ENCODE results near the gene P2RX2. TPM values are rescaled to one million over a fixed set of nuclear protein-coding genes. Genes with fewer than 3 reads are reported as not detected.

Gene P2RX2
- total and polyA plus RNA-seq, 4 donors, result not detected

DNA sequence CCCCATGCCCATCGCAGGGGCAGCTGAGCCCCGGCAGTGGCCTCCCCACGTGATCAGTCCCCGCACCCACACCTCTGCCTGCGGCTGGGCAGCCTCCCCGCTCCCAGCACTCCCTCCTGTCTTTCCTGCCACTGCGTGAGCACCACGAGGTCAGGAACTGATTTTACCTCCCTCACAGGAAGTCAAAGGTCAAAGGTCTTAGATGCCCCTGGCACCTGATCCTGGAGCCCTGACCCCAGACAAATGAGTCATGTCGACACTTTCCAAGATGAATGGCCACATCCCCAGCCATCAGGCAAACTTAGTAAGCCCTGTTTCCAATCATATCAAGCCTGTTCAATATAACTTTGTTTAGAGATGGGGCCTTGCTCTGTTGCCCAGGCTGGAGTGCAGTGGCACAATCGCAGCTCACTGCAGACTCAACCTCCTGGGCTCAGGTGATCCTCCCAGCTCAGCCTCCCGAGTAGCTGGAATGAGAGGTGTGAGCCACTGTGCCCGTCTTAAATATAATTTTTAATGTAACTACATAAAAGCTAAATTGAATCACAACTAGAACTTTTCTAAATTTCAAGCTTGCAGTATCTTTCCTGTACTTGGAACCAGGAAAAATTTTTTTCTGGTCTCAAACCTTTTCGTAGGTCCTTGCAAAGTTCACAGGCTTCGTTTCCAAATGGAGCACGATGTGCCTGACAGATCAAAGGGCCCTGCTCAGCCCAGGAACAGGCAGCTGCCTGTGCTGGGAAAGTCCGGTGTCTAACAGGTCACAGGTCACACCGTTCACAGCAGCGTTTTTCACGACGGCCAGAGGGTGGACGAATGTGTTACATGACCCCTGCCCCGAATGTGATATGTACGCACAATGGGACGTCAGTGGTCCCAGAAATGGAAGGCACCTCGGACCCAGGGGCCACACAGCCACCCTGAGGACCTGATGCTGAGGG is 10.1 kb upstream of the P2RX2 start (continued):
- TF ChIP-seq, protein P1, sequence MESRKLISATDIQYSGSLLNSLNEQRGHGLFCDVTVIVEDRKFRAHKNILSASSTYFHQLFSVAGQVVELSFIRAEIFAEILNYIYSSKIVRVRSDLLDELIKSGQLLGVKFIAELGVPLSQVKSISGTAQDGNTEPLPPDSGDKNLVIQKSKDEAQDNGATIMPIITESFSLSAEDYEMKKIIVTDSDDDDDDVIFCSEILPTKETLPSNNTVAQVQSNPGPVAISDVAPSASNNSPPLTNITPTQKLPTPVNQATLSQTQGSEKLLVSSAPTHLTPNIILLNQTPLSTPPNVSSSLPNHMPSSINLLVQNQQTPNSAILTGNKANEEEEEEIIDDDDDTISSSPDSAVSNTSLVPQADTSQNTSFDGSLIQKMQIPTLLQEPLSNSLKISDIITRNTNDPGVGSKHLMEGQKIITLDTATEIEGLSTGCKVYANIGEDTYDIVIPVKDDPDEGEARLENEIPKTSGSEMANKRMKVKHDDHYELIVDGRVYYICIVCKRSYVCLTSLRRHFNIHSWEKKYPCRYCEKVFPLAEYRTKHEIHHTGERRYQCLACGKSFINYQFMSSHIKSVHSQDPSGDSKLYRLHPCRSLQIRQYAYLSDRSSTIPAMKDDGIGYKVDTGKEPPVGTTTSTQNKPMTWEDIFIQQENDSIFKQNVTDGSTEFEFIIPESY (IDR thresholded peaks at IDR 0.05), result peak; percentile 44
- TF ChIP-seq EGR1 (IDR thresholded peaks at IDR 0.05; ENCODE audit: low read depth in 2 of 2), result peak in 1 of 2 donors; percentile 45
- TF ChIP-seq YY1 (IDR thresholded peaks at IDR 0.05), result peak; percentile 70
- TF ChIP-seq HNF4A (conservative IDR thresholded peaks at IDR 0.05), result peak; percentile 81 to 86
- TF ChIP-seq RXRA (IDR thresholded peaks at IDR 0.05), result peak; percentile 93

DNA sequence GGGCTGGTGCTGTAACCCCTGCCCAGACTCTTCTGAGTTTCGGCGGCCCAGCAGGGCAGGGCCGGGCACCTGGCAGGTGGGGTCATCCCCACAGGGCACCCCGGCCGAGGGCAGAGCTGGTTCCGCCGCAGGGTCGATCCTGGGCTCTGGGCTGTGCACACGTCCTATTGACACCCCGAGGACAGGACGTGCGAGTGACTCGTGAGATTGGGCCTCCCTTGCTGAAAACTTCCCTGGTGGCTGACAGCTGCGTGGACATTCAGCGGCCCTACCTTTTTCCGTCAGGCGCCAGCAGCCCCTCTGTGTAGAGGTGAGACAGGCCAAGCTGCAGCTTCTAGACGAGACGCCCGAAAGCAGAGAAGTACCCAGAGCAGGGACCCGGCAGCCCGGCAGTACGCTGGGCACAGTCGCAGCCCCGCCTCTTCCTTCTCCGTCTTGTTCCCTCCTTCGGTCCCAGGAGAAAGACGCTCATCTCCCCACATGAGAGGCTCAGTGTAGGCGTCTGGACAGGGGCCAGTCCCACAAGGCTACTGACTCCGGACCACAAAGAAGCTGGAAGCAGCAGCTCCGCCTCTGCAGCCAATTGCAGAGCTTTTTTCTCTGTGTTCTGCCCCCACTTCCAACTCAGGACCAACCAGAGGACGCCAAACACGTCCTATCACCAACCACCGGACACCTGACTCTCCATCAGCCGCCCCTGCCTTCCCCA is 8.4 kb upstream of the P2RX2 start, which contains the start of gene LRCOL1:
Gene LRCOL1 (minus strand): TSS at position 532 of the 709 bp plus-strand sequence. CDS start 4,331 bp downstream, outside the sequence.
- no peak within 1 kb of the TSS for H3K9ac ChIP-seq (ENCODE audit: low read depth in 1 of 2, low read length in 2 of 2)
- H3K36me3 ChIP-seq (ENCODE audit: control insufficient read depth in 4 of 4, insufficient read depth in 3 of 4, low read depth in 1 of 4, low read length in 3 of 4), result no peaks in the 10 kb centered on the region
- peaks cover 14 to 47% (median 25%) of the 10 kb centered on the region in 4 donors for H3K4me1 ChIP-seq (ENCODE audit: control insufficient read depth in 4 of 4, insufficient read depth in 4 of 4, low read length in 3 of 4)
- no peak within 1 kb of the TSS for H3K4me3 ChIP-seq (ENCODE audit: low read depth in 1 of 3, low read length in 3 of 3)
- no peak for TF ChIP-seq RXRA (IDR thresholded peaks at IDR 0.05)
- TF ChIP-seq EGR1 (IDR thresholded peaks at IDR 0.05; ENCODE audit: low read depth in 2 of 2), result no peak
- TF ChIP-seq FOXA2 (IDR thresholded peaks at IDR 0.05), result no peak
- TF ChIP-seq HNF4A (conservative IDR thresholded peaks at IDR 0.05), result no peak
- TF ChIP-seq FOXA1 (IDR thresholded peaks at IDR 0.05), result no peak
- TF ChIP-seq, protein P2, sequence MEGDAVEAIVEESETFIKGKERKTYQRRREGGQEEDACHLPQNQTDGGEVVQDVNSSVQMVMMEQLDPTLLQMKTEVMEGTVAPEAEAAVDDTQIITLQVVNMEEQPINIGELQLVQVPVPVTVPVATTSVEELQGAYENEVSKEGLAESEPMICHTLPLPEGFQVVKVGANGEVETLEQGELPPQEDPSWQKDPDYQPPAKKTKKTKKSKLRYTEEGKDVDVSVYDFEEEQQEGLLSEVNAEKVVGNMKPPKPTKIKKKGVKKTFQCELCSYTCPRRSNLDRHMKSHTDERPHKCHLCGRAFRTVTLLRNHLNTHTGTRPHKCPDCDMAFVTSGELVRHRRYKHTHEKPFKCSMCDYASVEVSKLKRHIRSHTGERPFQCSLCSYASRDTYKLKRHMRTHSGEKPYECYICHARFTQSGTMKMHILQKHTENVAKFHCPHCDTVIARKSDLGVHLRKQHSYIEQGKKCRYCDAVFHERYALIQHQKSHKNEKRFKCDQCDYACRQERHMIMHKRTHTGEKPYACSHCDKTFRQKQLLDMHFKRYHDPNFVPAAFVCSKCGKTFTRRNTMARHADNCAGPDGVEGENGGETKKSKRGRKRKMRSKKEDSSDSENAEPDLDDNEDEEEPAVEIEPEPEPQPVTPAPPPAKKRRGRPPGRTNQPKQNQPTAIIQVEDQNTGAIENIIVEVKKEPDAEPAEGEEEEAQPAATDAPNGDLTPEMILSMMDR (IDR thresholded peaks at IDR 0.05; ENCODE audit: low read depth, low read length, missing input control), result no peak
- DNase-seq (ENCODE audit: low spot score), result no peak
- no peaks in the 10 kb centered on the region for H3K27me3 ChIP-seq (ENCODE audit: control insufficient read depth in 4 of 4, insufficient read depth in 4 of 4, low read length in 3 of 4)
- peak within 1 kb of the TSS; percentile 96 to 99 for H3K27ac ChIP-seq (ENCODE audit: low read depth in 1 of 2, low read length in 2 of 2)
- no peaks in the 10 kb centered on the region for H3K9me3 ChIP-seq (ENCODE audit: control insufficient read depth in 4 of 4, low read length in 3 of 4)
- WGBS, result 69% methylated on average over 35 of the region's 35 CpGs

- Histone ChIP-seq H3K36me3 (ENCODE audit: control insufficient read depth in 4 of 4, insufficient read depth in 3 of 4, low read depth in 1 of 4, low read length in 3 of 4) (no peaks in the 10 kb centered on the region), H3K9me3 (ENCODE audit: control insufficient read depth in 4 of 4, low read length in 3 of 4) (peaks cover 0 to 5% (median 0%) of the 10 kb centered on the region in 4 donors), H3K27me3 (ENCODE audit: control insufficient read depth in 4 of 4, insufficient read depth in 4 of 4, low read length in 3 of 4) (no peaks in the 10 kb centered on the region), H3K9ac (ENCODE audit: low read depth in 1 of 2, low read length in 2 of 2) (no peak overlapping the region), H3K4me3 (ENCODE audit: low read depth in 1 of 3, low read length in 3 of 3) (no peak overlapping the region), H3K4me1 (ENCODE audit: control insufficient read depth in 4 of 4, insufficient read depth in 4 of 4, low read length in 3 of 4) (peaks cover 10 to 40% (median 20%) of the 10 kb centered on the region in 4 donors), H3K27ac (ENCODE audit: low read depth in 1 of 2, low read length in 2 of 2) (no peak overlapping the region)
- DNase-seq (ENCODE audit: low spot score), result no peak
- TF ChIP-seq, protein P3, sequence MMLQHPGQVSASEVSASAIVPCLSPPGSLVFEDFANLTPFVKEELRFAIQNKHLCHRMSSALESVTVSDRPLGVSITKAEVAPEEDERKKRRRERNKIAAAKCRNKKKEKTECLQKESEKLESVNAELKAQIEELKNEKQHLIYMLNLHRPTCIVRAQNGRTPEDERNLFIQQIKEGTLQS (IDR thresholded peaks at IDR 0.05), result no peak
- TF ChIP-seq EGR1 (IDR thresholded peaks at IDR 0.05; ENCODE audit: low read depth in 2 of 2) (no peak), RXRA (IDR thresholded peaks at IDR 0.05) (no peak), GABPA (IDR thresholded peaks at IDR 0.05 in 1 of 2, conservative IDR thresholded peaks at IDR 0.05 in 1 of 2) (no peak), RAD21 (IDR thresholded peaks at IDR 0.05) (no peak), HNF4A (conservative IDR thresholded peaks at IDR 0.05) (no peak)
- TF ChIP-seq, protein P2 (IDR thresholded peaks at IDR 0.05; ENCODE audit: low read depth, low read length, missing input control), result no peak
- TF ChIP-seq, protein P1 (IDR thresholded peaks at IDR 0.05), result no peak
- WGBS, result 89% methylated on average over 33 of the region's 33 CpGs
These were observed 7.5 kb upstream of the P2RX2 start for GRCh38 chr12:132610866-132611602.

All from liver (tissue), 9 donors.